CD4-positive, alpha-beta T cell treated with Interleukin-15 for 4 hours (primary cell): ENCODE results near the gene ADGRA1.
"Not testable (repeated sequence)": the region's sequence is repeated elsewhere in the genome, so short reads cannot be mapped to it uniquely, and the experiment has no call there.

ENCODE experiments used
- DNase-seq: peaks from one replicate; pipeline ENCODE4 v3.0.0-alpha.2; 2020; ENCODE audit warnings: low spot score

ADGRA1 gene

DNA sequence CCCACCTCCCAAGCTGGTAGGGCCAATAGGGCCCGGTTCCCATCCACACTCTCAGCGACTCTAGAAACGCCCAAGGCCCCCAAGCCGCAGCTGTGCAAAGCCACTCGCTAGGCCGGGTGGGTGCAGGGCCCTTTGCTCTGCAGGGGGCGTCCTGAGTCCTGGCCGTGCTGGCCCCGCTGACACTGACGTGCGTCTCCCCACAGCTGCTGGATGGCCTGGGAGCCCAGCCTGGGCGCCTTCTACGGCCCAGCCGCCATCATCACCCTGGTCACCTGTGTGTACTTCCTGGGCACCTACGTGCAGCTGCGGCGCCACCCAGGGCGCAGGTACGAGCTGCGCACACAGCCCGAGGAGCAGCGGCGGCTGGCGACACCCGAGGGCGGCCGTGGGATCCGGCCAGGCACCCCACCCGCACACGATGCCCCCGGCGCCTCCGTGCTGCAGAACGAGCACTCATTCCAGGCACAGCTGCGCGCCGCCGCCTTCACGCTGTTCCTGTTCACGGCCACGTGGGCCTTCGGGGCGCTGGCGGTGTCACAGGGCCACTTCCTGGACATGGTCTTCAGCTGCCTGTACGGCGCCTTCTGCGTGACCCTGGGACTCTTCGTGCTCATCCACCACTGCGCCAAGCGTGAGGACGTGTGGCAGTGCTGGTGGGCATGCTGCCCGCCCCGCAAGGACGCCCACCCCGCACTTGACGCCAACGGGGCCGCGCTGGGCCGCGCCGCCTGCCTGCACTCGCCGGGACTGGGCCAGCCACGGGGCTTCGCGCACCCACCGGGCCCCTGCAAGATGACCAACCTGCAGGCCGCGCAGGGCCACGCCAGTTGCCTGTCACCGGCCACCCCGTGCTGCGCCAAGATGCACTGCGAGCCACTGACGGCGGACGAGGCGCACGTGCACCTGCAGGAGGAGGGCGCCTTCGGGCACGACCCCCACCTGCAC is 40.7 kb downstream of the ADGRA1 start:
- DNase-seq = no peak

DNA sequence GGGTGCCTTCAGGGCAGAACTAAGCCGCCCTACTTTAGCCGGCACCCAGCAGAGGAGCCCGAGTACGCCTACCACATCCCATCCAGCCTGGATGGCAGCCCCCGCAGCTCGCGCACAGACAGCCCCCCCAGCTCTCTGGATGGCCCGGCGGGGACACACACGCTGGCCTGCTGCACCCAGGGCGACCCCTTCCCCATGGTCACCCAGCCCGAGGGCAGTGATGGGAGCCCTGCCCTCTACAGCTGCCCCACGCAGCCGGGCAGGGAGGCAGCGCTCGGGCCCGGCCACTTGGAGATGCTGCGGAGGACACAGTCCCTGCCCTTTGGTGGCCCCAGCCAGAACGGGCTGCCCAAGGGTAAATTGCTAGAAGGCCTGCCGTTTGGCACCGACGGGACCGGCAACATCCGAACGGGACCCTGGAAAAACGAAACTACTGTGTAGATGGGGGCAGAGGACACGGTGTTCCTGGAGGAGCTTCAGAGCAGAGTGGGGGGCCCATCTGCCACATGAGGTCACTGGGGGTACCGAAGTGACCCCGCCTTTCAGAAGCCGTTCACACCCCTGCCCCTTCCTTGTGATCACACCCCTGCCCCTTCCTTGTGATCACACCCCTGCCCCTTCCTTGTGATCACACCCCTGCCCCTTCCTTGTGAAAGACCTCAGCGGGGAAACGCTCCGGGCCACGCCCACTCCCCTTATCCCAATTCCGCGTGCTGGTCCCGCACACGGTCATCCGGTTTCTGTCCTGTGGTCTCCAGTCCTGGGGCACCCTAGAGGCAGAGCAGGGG is 41.5 kb downstream of the ADGRA1 start:
- DNase-seq = no peak

DNA sequence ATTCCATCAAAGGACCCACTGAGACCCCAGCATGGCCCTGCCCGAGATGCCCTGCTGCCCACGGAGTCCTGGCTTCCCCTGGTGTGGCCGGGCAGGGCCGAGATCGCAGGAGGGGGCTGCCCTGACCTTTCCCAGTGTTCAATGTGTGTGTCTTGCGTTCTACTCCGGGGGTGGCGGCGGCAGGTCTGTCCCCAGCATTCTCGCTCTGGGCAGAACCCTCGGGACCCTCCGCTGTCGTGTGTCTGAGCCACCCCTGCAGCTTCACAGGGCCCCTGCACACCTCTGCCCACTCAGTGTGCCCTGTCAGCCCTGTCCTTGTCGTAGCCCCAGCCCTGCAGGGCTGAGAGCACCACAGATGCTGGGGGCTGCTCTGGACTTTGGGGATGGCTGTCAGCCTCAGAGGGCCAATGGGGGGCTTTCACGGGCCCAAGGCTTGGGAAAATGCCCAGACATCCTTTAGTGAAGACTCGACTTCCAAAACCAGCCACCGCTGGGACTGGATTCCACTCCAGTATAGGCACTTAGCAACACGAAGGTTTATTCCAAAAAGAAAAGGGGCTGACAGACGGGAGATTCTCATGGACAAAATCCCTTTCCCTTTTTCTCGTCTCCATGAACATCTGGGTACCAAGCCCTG is 42.3 kb downstream of the ADGRA1 start:
- DNase-seq = no peak

DNA sequence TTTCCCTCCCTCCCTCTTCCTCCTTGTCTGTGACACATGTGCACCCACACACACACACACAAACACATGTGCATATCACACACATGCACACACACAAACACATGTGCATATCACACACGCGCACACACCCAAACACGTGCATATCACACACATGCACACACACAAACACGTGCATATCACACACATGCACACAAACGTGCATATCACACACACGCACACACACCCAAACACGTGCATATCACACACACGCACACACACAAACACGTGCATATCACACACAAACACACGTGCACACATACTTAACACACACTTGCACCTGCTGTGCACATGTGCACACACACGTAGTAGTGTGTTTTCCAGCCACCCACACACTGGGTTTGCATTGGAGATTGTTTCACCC is 42.9 kb downstream of the ADGRA1 start:
- DNase-seq = no peak

DNA sequence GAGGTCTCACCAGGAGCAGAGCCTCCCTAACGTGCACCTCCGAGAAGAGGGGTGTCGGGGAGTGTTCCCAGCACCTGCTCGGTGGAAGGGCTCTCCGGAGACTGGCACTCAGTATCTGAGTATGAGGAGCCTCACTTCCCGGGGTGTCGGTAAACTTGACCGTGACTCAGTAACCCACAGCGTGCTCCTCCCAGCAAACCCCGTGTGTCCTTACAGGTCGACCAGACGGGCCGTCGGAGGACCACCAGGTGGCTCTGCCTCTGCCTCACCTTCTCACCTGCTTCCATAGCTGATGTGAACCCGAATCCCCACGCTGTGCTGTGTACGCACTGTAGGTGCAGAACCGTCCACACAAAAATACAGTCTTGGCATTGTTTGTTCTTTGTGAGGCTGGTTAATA is 43.3 kb downstream of the ADGRA1 start:
- DNase-seq = no peak

DNA sequence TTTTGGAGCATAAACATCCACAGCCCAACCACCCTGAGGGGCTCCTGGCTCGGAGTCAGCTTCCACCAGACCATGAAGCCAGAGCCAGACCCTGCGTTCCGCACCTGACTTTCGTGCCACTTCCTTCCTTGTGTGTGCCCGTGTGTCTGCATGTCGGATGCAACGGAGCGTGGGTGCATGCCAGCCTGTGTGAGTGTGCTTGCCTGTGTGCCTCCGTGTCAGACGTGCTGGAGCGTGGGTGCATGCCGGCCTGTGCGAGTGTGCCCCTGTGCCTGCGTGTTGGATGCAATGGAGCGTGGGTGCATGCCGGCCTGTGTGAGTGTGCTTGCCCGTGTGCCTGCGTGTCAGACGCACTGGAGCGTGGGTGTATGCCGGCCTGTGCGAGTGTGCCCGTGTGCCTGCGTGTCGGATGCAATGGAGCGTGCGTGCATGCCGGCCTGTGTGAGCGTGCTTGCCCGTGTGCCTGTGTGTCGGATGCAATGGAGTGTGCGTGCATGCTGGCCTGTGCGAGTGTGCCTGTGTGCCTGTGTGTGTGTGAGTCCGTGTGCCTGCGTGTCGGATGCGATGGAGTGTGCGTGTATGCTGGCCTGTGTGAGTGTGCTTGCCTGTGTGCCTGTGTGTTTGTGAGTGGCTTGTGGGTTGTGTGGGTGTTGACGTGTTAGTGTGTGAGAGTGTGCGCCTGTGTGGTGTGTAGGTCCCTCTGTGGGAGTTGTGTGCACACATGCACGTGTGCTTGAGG is 44.2 kb downstream of the ADGRA1 start:
- DNase-seq = no peak

DNA sequence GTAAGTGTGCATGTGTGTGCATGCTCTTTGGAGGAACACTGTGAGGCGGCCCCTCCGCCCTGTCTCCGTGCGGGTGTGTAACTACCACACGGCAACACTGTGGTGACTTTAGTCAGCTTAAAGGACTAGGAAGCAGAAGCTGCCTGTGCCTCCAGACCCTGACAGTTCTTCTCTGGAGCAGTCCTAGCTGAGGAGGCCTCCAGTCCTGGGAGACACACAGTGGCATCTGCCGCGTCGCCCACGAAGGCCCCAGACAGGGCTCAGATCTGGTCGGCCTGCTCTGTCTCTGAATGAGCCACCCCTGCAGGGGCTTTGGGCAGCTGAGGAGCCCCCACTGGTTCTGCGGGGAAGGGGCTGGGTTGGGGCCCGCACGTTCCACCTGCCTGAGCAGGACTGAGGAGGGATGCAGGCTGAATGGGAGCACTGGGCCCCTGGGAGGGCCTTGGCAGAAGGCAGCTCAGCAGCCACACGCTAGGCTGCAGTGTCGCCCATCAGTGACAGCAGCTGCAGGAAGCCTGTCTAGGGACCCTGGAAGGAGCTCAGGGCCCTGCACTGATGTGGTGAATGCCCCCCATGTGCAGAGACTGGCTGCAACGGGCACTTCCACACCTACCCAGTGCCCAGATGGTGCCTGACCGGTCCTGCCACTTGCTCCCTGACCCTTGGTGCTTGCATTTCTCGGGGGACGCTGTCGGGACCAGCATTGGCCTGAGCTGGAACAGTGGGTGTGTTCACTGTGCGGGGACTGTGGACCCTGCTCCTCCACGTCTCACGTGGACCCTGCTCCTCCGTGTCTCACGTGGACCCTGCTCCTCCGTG is 45.0 kb downstream of the ADGRA1 start:
- DNase-seq = no peak

DNA sequence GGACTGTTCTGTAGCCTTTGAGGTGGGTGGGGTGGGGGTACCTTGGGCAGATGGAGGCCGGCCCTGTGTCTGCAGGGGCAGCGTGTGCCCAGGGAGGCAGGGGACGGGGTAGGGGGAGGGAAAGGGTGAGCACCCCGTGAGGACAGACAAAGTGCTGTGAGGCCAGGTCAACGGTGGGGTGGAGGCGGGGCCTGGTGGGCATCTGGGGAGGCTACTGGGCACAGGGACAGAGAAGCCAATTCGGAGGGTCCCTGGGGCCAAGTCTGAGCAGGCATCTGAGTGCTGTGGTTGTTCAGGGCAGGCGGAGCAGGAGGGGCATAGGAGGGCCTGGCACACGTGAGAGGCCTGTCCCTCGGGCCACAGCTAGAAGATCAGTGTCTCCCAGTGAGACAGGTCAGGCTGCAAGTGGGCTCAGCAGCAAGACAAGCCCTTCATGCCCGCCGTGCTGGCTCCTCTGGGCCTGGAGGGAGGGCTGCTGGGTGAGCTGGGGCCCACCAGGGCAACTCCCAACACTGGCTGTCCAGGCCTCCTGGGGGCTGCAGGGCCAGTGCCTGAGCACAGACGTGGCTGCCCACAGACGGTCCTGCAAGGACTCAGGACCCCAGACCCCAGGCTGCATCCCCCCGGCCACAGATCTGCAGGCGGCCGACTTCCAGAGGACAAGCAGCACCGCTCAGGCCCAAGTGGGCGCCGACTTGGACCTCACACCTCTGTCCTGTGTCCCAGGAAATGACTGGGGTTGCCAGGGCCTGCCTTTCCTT is 45.9 kb downstream of the ADGRA1 start:
- no peak for DNase-seq

DNA sequence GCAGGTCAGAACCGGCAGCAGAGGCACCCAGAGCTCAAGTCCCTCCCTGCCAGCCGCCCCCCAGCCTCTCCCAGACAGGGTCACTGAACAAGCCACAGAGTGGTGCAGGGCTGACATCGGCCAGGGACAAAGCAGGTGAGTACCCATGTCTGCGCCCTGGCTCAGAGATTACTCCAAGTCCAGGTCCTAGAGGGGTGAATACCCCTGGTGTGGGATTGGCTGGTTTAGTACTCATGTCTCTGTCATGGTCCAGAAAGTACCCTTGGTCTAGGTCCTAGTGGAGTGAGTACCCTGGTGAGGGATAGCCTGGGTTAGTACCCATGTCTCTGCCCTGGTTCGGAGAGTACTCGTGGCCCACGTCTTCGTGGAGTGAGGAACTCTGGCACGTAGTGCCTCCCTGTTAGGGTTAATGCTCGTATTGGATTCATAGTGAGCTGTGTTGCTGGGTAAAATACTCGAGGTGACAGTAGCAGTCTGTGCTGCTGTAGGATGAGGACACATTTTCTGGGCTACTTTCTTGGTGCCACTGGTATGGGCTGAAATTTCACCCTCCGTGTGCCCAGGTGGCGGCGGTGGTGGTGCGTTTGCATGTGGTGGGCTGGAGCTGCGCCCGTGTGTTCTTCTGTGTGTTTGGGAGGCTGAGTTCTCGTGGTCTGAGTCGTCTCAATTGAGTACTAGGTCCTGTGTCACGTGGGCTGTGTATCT is 46.8 kb downstream of the ADGRA1 start:
- no peak for DNase-seq

DNA sequence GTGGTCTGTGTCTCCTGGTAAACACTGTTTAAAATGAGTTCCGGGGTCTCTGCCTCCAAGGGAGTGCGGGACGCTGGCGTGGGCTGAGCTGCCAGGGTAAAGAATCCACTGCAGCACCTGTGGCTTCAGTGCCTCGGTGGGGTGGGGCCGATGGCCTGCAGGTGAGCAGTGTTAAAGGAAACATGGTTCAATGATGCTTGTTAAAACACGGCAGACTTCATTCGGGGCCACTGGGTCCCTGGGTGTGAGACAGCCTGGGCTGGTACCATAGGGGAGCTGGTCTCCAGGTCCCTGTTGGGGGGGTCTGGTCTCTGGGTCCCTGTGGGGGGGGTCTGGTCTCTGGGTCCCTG is 47.4 kb downstream of the ADGRA1 start:
- no peak for DNase-seq

DNA sequence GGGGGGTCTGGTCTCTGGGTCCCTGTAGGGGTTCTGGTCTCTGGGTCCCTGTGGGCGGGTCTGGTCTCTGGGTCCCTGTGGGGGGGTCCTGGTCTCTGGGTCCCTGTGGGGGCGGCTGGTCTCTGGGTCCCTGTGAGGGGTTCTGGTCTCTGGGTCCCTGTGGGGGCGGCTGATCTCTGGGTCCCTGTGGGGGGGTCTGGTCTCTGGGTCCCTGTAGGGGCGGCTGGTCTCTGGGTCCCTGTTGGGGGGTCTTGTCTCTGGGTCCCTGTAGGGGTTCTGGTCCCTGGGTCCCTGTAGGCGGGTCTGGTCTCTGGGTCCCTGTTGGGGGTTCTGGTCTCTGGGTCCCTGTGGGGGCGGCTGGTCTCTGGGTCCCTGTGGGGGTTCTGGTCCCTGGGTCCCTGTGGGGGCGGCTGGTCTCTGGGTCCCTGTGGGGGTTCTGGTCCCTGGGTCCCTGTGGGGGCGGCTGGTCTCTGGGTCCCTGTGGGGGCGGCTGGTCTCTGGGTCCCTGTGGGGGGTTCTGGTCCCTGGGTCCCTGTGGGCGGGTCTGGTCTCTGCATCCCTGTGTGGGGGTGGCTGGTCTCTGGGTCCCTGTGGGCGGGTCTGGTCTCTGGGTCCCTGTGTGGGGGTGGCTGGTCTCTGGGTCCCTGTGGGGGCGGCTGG is 49.9 kb downstream of the ADGRA1 start:
- DNase-seq = not testable (repeated sequence)

DNA sequence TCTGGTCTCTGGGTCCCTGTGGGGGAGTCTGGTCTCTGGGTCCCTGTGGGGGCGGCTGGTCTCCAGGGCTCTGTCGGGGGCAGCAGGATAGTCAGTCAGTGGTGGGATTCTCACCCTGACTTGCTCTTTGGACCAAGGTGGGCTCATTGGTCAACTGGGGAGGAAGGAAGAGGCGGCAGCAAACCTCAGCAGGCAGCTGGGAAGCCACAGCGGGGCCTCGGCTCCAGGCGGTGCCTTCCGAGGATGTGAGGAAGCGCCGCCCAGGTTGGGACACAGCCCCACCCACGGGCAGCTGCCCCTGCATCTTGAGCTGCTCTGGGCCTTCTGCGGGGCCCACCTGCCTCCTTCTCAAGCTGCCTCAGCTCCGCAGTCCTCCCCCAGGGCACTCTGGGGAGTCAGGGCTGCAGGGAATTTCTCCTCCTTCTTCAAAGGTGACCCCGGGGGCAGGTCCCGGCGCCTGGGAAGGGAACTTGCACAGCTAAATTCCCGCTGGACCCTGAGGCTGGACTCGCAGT is 51.9 kb downstream of the ADGRA1 start:
- DNase-seq = no peak

DNA sequence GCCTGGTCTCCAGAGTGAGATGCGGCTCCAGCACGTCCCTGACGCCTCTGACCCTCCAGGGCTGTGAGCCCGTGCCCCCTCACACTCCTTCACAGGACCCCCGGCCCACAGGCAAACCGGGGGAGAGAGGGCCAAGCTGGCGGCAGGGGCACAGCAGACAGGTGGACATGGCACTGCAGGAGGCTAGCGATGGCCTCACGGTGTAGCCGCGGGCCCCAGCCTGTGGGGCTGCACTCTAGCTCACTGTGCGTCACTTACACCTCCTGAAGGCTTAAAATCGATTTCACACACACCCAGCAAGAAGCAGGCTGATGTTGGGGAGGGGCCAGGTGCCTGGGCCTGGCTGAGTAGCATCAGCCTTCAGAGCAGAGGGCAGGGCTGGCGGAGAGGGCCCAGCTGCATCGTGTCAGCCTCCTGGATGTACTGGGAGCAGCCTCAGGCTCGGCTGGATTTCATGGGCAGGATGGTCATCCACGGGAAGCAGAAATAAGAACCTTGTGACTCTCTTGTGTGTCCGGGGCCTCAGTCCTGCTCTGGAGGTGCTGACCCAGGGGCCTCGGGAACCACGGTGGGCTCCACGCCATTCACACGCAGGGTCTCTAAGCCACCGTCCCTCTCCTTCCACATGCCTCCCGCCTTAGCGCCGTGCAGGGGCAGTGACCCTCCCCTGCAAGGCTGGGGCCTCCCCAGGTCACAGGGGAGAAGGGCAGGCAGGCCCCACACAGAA is 52.9 kb downstream of the ADGRA1 start:
- DNase-seq = no peak

DNA sequence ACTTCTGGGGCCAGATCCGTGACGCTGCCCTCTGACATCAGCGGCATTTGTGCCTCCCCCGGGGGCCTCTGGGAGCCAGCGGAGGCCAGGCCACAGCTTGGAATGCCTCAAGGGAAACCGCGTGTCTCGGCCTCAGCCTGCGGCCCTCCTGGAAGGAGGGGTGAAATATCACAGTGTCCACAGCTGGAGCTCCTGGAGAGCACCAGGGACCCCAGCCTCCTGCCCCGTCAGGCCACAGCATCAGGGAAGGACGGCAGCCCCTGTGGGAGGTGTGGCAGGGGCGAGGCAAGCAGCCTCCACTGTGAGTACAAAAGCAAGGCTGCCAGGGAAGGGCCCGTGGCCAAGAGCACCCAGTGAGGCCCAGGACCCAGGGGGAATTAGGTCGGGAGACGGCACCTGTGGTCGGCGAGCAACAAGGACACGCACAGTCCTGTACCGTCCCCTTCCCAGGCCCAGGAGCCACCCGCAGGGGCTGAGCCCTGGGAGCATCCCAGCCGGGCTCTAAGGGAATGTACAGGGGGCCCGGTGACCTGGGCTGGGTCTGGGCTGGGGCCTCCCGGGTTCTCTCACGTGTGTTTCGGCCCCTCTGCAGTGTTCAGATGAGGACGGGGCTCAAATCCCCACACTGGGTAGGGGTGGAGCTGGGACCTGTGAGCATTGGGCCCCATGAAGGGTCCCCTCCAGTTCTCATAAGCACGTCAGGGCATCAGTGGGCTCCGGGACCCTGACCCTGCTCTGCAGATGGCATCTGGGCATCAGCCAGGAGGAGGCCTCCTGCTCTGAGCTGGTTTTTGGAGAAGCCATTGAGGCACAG is 53.6 kb downstream of the ADGRA1 start:
- no peak for DNase-seq

DNA sequence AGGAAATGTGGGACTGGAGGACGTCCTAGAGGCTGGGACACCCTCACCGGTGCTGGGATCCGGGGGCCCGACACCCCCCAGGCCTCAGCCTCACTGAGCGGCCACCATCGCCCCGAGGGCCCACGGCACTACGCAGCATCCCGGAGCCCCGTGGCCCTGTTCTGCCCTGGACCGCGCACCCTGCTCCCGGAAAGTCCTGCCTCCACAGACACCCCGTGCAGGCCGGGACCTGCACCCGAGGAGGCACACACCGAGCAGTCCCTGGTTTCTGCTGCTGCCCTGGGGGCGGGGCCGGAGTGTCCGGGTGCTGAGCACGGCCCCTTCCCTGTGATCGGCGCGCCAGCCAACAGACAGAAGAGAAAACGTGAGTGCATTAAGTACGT is 54.2 kb downstream of the ADGRA1 start:
- DNase-seq = no peak

DNA sequence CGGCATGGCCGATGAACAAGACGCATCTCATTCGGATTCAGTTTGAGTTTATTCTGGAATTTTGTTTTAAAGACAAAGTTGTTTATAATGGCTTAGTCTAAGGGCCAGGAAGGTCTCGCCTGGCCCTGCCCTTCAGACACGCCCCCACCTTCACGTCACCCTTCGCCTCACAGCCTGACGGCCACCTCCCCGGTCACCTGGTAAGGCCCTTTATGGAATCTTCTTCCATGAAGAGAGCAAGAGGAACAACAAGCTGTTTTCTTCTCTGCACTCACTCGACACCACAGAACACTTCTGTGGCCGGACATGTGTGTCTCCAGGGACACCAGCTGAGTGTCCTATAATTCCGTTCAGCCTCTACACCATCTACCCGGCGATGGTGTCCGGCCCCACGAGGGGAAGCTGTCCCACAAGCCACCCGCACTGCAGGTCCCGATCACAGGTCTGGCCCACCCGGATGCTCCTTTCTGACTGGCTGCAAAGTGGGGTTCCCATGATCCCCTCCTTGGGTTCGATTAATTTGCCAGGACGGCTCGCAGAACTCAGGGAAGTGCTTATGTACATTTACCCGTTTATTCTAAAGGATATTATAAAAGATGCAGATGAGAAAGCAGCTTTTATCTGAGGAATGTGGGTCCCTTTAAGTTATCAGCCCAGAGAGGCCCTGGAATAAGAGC is 54.9 kb downstream of the ADGRA1 start:
- no peak for DNase-seq

DNA sequence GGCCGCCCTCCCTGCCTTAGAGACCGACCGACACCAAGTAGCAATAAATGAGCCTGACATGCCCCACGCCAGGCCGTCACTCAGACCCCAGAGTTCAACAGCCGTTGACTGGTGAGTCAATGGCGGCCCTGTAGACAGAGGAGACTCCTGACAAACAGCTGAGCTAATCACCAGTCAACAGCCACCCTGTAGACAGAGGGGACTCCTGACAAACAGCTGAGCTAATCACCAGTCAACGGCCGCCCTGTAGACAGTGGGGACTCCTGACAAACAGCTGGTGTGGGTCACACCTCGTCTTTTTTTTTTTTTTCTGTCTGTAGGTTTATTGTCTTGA is 55.4 kb downstream of the ADGRA1 start:
- DNase-seq = no peak
